ENCODE results near the gene TRPV6. TPM values are rescaled to one million over a fixed set of nuclear protein-coding genes. Genes with fewer than 3 reads are reported as not detected.

The TRPV6 gene
- total RNA-seq, 2 experiments from 2014 or later, result not detected

GRCh38 chr7:142854372-142855113, 31.0 kb downstream of the TRPV6 start, which contains the start of gene EPHB6:
Gene EPHB6, plus strand, starts transcription at chr7:142855076. Its CDS starts 8,152 bp downstream, at chr7:142863228.
- CTCF ChIA-PET, result interaction anchor here (0.6 to 2.9 kb wide), 23 partner anchors 9 to 1048 kb away, joined by 3 to 18 read pairs (median 4); partner anchors contain the start of gene TCAF1
- peak within 1 kb of the TSS; percentile 93 for H3K4me3 Mint-ChIP-seq
- no peaks in the 10 kb centered on the region for H3K36me3 Mint-ChIP-seq
- DNase-seq, result peak; percentile 70
- H3K27me3 Mint-ChIP-seq, result peaks cover 2% of the 10 kb centered on the region
- intact Hi-C loops (cut with micrococcal nuclease), result loop anchor here (1.0 to 5.0 kb wide), 6 partner anchors 27 to 532 kb away; no protein-coding TSS in a partner anchor
- no peaks in the 10 kb centered on the region for H3K9me3 Mint-ChIP-seq
- peaks cover 16% of the 10 kb centered on the region for H3K4me1 Mint-ChIP-seq (ENCODE audit: low read depth)
- POLR2A ChIA-PET, result no interaction called here
- H3K27ac Mint-ChIP-seq, result peak within 1 kb of the TSS; percentile 72

- H3K36me3 Mint-ChIP-seq, result no peaks in the 10 kb centered on the region
- H3K4me1 Mint-ChIP-seq (ENCODE audit: low read depth), result peaks cover 16% of the 10 kb centered on the region
- H3K9me3 Mint-ChIP-seq, result no peaks in the 10 kb centered on the region
- peak; percentile 73 for DNase-seq
- H3K27me3 Mint-ChIP-seq, result peaks cover 3% of the 10 kb centered on the region
- peak overlapping the region; percentile 93 for H3K4me3 Mint-ChIP-seq
- ChIA-PET CTCF (interaction anchor here (0.6 to 2.9 kb wide), 23 partner anchors 10 to 1048 kb away, joined by 3 to 18 read pairs (median 4); partner anchors contain the start of gene TCAF1), POLR2A (no interaction called here)
- intact Hi-C loops (cut with micrococcal nuclease), result loop anchor here (1.0 to 5.0 kb wide), 6 partner anchors 19 to 363 kb away; no protein-coding TSS in a partner anchor
- H3K27ac Mint-ChIP-seq, result peak overlapping the region; percentile 72
Observed at GRCh38 chr7:142853739-142854371, 31.7 kb downstream of the TRPV6 start.

- Mint-ChIP-seq H3K4me1 (ENCODE audit: low read depth) (peaks cover 15% of the 10 kb centered on the region), H3K27me3 (peaks cover 6% of the 10 kb centered on the region), H3K36me3 (no peaks in the 10 kb centered on the region), H3K27ac (no peak overlapping the region), H3K4me3 (no peak overlapping the region), H3K9me3 (no peaks in the 10 kb centered on the region)
- POLR2A ChIA-PET, result interaction anchor here (0.6 kb wide), 1 partner anchor 546 kb away, joined by 5 read pairs; no protein-coding TSS in a partner anchor
- intact Hi-C loops (cut with micrococcal nuclease), result loop anchor here (2.0 to 5.0 kb wide), 3 partner anchors 21 to 365 kb away; no protein-coding TSS in a partner anchor
- no peak for DNase-seq
- CTCF ChIA-PET, result interaction anchor here (1.1 to 2.5 kb wide), 9 partner anchors 14 to 363 kb away, joined by 3 to 10 read pairs (median 4); no protein-coding TSS in a partner anchor
Observed at GRCh38 chr7:142851919-142852318, 33.6 kb downstream of the TRPV6 start.

GRCh38 chr7:142851269-142851668, 34.3 kb downstream of the TRPV6 start:
- intact Hi-C loops (cut with micrococcal nuclease), result loop anchor here (5.0 kb wide), 2 partner anchors 219 to 366 kb away; no protein-coding TSS in a partner anchor
- Mint-ChIP-seq H3K4me1 (ENCODE audit: low read depth) (peaks cover 11% of the 10 kb centered on the region), H3K27me3 (peaks cover 6% of the 10 kb centered on the region), H3K9me3 (no peaks in the 10 kb centered on the region), H3K4me3 (no peak overlapping the region), H3K27ac (no peak overlapping the region), H3K36me3 (no peaks in the 10 kb centered on the region)
- POLR2A ChIA-PET, result no interaction called here
- DNase-seq, result no peak
- CTCF ChIA-PET, result interaction anchor here (1.1 to 2.5 kb wide), 9 partner anchors 14 to 364 kb away, joined by 3 to 10 read pairs (median 4); no protein-coding TSS in a partner anchor

- Mint-ChIP-seq H3K4me1 (ENCODE audit: low read depth) (no peaks in the 10 kb centered on the region), H3K9me3 (no peaks in the 10 kb centered on the region), H3K4me3 (no peak overlapping the region), H3K36me3 (no peaks in the 10 kb centered on the region), H3K27me3 (peaks cover 6% of the 10 kb centered on the region), H3K27ac (no peak overlapping the region)
- CTCF ChIA-PET, result interaction anchor here (0.6 to 0.7 kb wide), 2 partner anchors 12 to 25 kb away, joined by 3 read pairs; no protein-coding TSS in a partner anchor
- POLR2A ChIA-PET, result no interaction called here
- intact Hi-C loops (cut with micrococcal nuclease), result no loop called here
- DNase-seq, result no peak
Observed at GRCh38 chr7:142847353-142847752, 38.2 kb downstream of the TRPV6 start.

- Mint-ChIP-seq H3K27me3 (no peaks in the 10 kb centered on the region), H3K4me1 (ENCODE audit: low read depth) (no peaks in the 10 kb centered on the region), H3K9me3 (no peaks in the 10 kb centered on the region), H3K27ac (no peak overlapping the region), H3K36me3 (no peaks in the 10 kb centered on the region), H3K4me3 (no peak overlapping the region)
- ChIA-PET CTCF (interaction anchor here (1.3 kb wide), 1 partner anchor 39 kb away, joined by 3 read pairs; no protein-coding TSS in a partner anchor), POLR2A (no interaction called here)
- intact Hi-C loops (cut with micrococcal nuclease), result no loop called here
- no peak for DNase-seq
Observed at GRCh38 chr7:142842251-142842766, 43.2 kb downstream of the TRPV6 start.

GRCh38 chr7:142838461-142839213, 46.9 kb downstream of the TRPV6 start:
- POLR2A ChIA-PET, result no interaction called here

GRCh38 chr7:142836426-142836825, 49.1 kb downstream of the TRPV6 start:
- POLR2A ChIA-PET, result no interaction called here
- intact Hi-C loops (cut with micrococcal nuclease), result no loop called here
- peaks cover 1% of the 10 kb centered on the region for H3K27me3 Mint-ChIP-seq

More at GRCh38 chr7:142838461-142839213, 46.9 kb downstream of the TRPV6 start:
- intact Hi-C loops (cut with micrococcal nuclease), result no loop called here
- CTCF ChIA-PET, result interaction anchor here (1.0 kb wide), 1 partner anchor 34 kb away, joined by 4 read pairs; no protein-coding TSS in a partner anchor
- peaks cover 15% of the 10 kb centered on the region for H3K4me1 Mint-ChIP-seq (ENCODE audit: low read depth)
- no peaks in the 10 kb centered on the region for H3K9me3 Mint-ChIP-seq
- no peaks in the 10 kb centered on the region for H3K36me3 Mint-ChIP-seq
- H3K27me3 Mint-ChIP-seq, result peaks cover 1% of the 10 kb centered on the region
- H3K4me3 Mint-ChIP-seq, result no peak overlapping the region
- H3K27ac Mint-ChIP-seq, result no peak overlapping the region
- DNase-seq, result no peak

GRCh38 chr7:142835487-142835886, 50.1 kb downstream of the TRPV6 start:
- intact Hi-C loops (cut with micrococcal nuclease), result no loop called here
- CTCF ChIA-PET, result interaction anchor here (0.7 to 2.4 kb wide), 10 partner anchors 12 to 318 kb away, joined by 3 to 16 read pairs (median 5); no protein-coding TSS in a partner anchor
- H3K36me3 Mint-ChIP-seq, result no peaks in the 10 kb centered on the region
- H3K27me3 Mint-ChIP-seq, result peaks cover 1% of the 10 kb centered on the region
- peak overlapping the region; percentile 2 for H3K27ac Mint-ChIP-seq
- H3K9me3 Mint-ChIP-seq, result no peaks in the 10 kb centered on the region
- POLR2A ChIA-PET, result no interaction called here
- H3K4me3 Mint-ChIP-seq, result no peak overlapping the region
- no peak for DNase-seq
- H3K4me1 Mint-ChIP-seq (ENCODE audit: low read depth), result peaks cover 19% of the 10 kb centered on the region

More at GRCh38 chr7:142836426-142836825, 49.1 kb downstream of the TRPV6 start:
- no peak for DNase-seq
- Mint-ChIP-seq H3K9me3 (no peaks in the 10 kb centered on the region), H3K4me3 (no peak overlapping the region), H3K36me3 (no peaks in the 10 kb centered on the region), H3K27ac (no peak overlapping the region), H3K4me1 (ENCODE audit: low read depth) (peaks cover 17% of the 10 kb centered on the region)
- CTCF ChIA-PET, result interaction anchor here (0.7 to 2.4 kb wide), 9 partner anchors 18 to 319 kb away, joined by 3 to 16 read pairs (median 6); partner anchors contain the start of gene EPHB6

GRCh38 chr7:142833174-142834048, 52.1 kb downstream of the TRPV6 start:
- Mint-ChIP-seq H3K27ac (no peak overlapping the region), H3K4me3 (no peak overlapping the region), H3K36me3 (no peaks in the 10 kb centered on the region), H3K4me1 (ENCODE audit: low read depth) (peaks cover 19% of the 10 kb centered on the region), H3K27me3 (peaks cover 1% of the 10 kb centered on the region), H3K9me3 (no peaks in the 10 kb centered on the region)
- ChIA-PET POLR2A (no interaction called here), CTCF (interaction anchor here (0.6 to 0.7 kb wide), 2 partner anchors 27 to 40 kb away, joined by 3 read pairs; no protein-coding TSS in a partner anchor)
- intact Hi-C loops (cut with micrococcal nuclease), result no loop called here
- DNase-seq, result no peak

Data from activated CD4-positive, alpha-beta memory T cell treated with anti-CD3 and anti-CD28 coated beads for 36 hours (primary cell).